ENCODE measurements around the gene GALNT6. TPM values are rescaled to one million over a fixed set of nuclear protein-coding genes. Genes with fewer than 3 reads are reported as not detected.

Gene GALNT6
- total and polyA plus RNA-seq, 9 of the 15 experiments (the other 6 are each of a cell fraction or from before 2014, with no cell fraction given): 1.5 to 8.6 (median 5.1) TPM

DNA sequence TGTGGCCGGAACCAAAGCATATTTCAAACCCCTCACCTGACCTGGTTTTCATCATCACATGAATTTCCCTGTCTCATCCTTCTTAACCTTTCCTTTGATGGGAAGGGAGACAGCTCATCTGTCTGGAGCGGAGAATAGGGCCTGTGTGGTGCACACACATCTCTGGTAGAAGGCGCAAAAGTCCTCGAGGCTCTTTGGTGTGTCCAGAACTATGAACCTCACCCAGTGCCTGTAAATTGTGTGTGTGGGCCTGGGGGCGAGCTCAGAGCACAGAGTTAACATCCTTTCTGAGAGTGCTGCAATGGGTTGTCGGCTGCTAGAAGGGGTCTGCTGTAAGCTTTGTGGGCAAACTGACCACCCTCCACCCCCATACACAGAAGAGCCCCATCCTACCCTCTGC lies 749 bp downstream of the GALNT6 start (continued):
- no peak for TF ChIP-seq ZNF780A (CRISPR knock-in tag; IDR thresholded peaks at IDR 0.05)
- TF ChIP-seq PURB (CRISPR knock-in tag; IDR thresholded peaks at IDR 0.05; ENCODE audit: low read depth): no peak

DNA sequence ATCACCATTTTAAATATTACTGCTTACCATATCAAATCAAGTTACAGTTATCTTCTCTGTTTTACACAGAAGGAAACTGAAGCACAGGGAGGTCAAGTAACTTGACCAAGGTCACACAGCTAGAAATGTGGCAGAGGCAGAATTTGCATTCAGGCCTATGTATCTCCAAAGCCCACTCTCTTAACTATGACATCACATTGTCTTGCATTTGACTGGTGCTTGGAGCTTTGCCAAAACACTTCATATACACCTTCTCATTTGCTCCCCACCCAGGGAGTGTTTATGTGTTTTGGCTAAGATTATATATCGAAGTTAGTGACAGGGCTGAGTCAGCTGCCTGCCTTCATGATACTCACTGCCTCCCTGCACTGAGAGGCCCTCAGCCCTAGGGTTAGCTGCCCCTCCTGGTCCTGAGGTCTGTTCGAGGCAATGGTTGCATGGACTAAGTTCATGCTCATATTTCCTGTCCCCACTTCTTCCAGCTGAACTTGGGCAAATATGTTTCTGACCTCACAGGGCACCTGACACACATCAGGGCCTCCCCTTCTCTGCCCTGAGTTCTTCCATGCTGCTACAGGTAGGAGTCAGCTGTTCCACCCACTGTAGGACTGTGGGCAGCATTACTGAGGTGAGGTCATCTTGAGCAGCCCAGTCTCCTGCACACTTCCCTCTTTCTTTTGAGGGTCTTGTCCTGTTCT lies 1.8 kb downstream of the GALNT6 start:
- ATAC-seq: peak; percentile 81
- Histone ChIP-seq H3K4me1 (replicated peaks in 1 of 2; ENCODE audit: control insufficient read depth in 2 of 2, insufficient read depth in 2 of 2, low read length in 2 of 2) (peaks cover 35 to 40% of the 10 kb centered on the region in 2 experiments), H3K4me2 (ENCODE audit: insufficient read depth, low read length) (peak overlapping the region; percentile 61)
- TF ChIP-seq NCOR1 (IDR thresholded peaks at IDR 0.05): peak; percentile 76
- peak; percentile 77 for TF ChIP-seq TCF3 (CRISPR knock-in tag; IDR thresholded peaks at IDR 0.05)
- peak; percentile 52 for TF ChIP-seq BRD9 (IDR thresholded peaks at IDR 0.05; ENCODE audit: low read depth, partially characterized antibody)
- no peak for TF ChIP-seq ZNF12 (CRISPR knock-in tag; IDR thresholded peaks at IDR 0.05)
- peak; percentile 93 for TF ChIP-seq RBM25 (IDR thresholded peaks at IDR 0.05; ENCODE audit: low read depth, low read length, severe bottlenecking)
- TF ChIP-seq EP400 (IDR thresholded peaks at IDR 0.05): 0 out of 2 replicates have a peak, but pooled peaks have one; percentile 5
- TF ChIP-seq SRF (CRISPR knock-in tag; IDR thresholded peaks at IDR 0.05): peak in 1 of 2 experiments; percentile 78; a peak in 1 of 4 replicates
- TF ChIP-seq KDM2B (CRISPR knock-in tag; IDR thresholded peaks at IDR 0.05): no peak
- TF ChIP-seq, protein P1, sequence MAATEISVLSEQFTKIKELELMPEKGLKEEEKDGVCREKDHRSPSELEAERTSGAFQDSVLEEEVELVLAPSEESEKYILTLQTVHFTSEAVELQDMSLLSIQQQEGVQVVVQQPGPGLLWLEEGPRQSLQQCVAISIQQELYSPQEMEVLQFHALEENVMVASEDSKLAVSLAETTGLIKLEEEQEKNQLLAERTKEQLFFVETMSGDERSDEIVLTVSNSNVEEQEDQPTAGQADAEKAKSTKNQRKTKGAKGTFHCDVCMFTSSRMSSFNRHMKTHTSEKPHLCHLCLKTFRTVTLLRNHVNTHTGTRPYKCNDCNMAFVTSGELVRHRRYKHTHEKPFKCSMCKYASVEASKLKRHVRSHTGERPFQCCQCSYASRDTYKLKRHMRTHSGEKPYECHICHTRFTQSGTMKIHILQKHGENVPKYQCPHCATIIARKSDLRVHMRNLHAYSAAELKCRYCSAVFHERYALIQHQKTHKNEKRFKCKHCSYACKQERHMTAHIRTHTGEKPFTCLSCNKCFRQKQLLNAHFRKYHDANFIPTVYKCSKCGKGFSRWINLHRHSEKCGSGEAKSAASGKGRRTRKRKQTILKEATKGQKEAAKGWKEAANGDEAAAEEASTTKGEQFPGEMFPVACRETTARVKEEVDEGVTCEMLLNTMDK (IDR thresholded peaks at IDR 0.05; ENCODE audit: borderline replicate concordance, insufficient read depth, low read depth, low read length, poor library complexity, severe bottlenecking): no peak
- no peak for TF ChIP-seq ATF1 (CRISPR knock-in tag; IDR thresholded peaks at IDR 0.05)
- TF ChIP-seq ATF1 (tag; IDR thresholded peaks at IDR 0.05): peak; percentile 51; the same call in 1 of the 2 replicates
- TF ChIP-seq, protein P2, sequence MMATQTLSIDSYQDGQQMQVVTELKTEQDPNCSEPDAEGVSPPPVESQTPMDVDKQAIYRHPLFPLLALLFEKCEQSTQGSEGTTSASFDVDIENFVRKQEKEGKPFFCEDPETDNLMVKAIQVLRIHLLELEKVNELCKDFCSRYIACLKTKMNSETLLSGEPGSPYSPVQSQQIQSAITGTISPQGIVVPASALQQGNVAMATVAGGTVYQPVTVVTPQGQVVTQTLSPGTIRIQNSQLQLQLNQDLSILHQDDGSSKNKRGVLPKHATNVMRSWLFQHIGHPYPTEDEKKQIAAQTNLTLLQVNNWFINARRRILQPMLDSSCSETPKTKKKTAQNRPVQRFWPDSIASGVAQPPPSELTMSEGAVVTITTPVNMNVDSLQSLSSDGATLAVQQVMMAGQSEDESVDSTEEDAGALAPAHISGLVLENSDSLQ (IDR thresholded peaks at IDR 0.05): peak; percentile 83
- peak; percentile 68; the same call in 1 of the 2 replicates for TF ChIP-seq JUND (IDR thresholded peaks at IDR 0.05; ENCODE audit: borderline replicate concordance, low read depth, low read length)
- peak; percentile 79; the same call in 2 of the 3 replicates for TF ChIP-seq JUND (tag; IDR thresholded peaks at IDR 0.05; ENCODE audit: borderline replicate concordance, low read depth, low read length)
- TF ChIP-seq EP300 (IDR thresholded peaks at IDR 0.05; ENCODE audit: low read length): peak; percentile 44; the same call in 1 of the 2 replicates

More for the DNA sequence above, 1.8 kb downstream of the GALNT6 start:
- WGBS (ENCODE audit: insufficient coverage, low coverage, missing lambda C conversion rate): 6% methylated on average over 2 of the region's 2 CpGs
- in situ Hi-C loops (cut with MboI) (no loop called here), intact Hi-C loops (cut with micrococcal nuclease) (no loop called here)
- H3K9me3 ChIP-seq (replicated peaks; ENCODE audit: control insufficient read depth, insufficient read depth, low read depth, low read length): no peaks in the 10 kb centered on the region
- H3K36me3 ChIP-seq (ENCODE audit: control insufficient read depth, insufficient read depth, low read length): no peaks in the 10 kb centered on the region
- peak; percentile 66 to 93 (median 79) for DNase-seq (ENCODE audit: extremely low read depth in 1 of 4, low spot score in 3 of 4)
- POLR2A ChIA-PET: interaction anchor here (0.6 to 1.5 kb wide), 4 partner anchors 9 to 543 kb away, joined by 3 to 7 read pairs (median 4); no protein-coding TSS in a partner anchor
- CTCF ChIA-PET (ENCODE audit: low intra/inter-chr PET ratio): no interaction called here
- no peaks in the 10 kb centered on the region for H4K20me1 ChIP-seq (replicated peaks; ENCODE audit: control insufficient read depth, insufficient read depth, low read length)
- no TSS peak for BruUV-seq (replicated peaks)
- H3K27me3 ChIP-seq (ENCODE audit: control insufficient read depth in 2 of 2, insufficient read depth in 2 of 2, low read length in 2 of 2): no peaks in the 10 kb centered on the region
- H3K27ac ChIP-seq (ENCODE audit: extremely low read depth, low read depth, low read length): peak overlapping the region; percentile 57; the same call in 2 of the 3 replicates
- no peaks in the 10 kb centered on the region for H3K9me1 ChIP-seq (ENCODE audit: control insufficient read depth, insufficient read depth, low read length)
- peak overlapping the region; percentile 4 to 17; a peak in 1 of 4 replicates for H3K9ac ChIP-seq (ENCODE audit: insufficient read depth in 1 of 2, low read depth in 2 of 2, low read length in 2 of 2)
- 0 out of 2 replicates have a peak overlapping the region, but pooled peaks have one; percentile 20 for H2AFZ ChIP-seq (ENCODE audit: low read depth, low read length)
- FAIRE-seq: peak; percentile 99
- H3K4me3 ChIP-seq: no peak overlapping the region
- no peaks in the 10 kb centered on the region for H3K79me2 ChIP-seq (ENCODE audit: control insufficient read depth, insufficient read depth, low read length)
